KBM-7 (cell line): ENCODE data around the gene TNFRSF14.
A peak's percentile ranks its signal among the peaks of the same experiment; 100 is the strongest.
"Not testable (repeated sequence)": the region's sequence is repeated elsewhere in the genome, so short reads cannot be mapped to it uniquely, and the experiment has no call there.

ENCODE experiments used
- DNase-seq: peaks from one replicate; pipeline ENCODE4 v3.0.0-alpha.2; 2015
- in situ Hi-C: fragments of 300-500 bp; cut with MboI; formaldehyde crosslinking; loops from 2 replicates; pipeline ENCODE4 v1.14.3; 2020; ENCODE audit warnings: low sequenced_read_pairs, low pct_unique_long_range_greater_than_20kb, mixed read lengths

Gene TNFRSF14

GRCh38 chr1:2561898-2562895 is 6.0 kb downstream of the TNFRSF14 start:
- peak; percentile 19 for DNase-seq
- in situ Hi-C loops, result no loop called here

DNA sequence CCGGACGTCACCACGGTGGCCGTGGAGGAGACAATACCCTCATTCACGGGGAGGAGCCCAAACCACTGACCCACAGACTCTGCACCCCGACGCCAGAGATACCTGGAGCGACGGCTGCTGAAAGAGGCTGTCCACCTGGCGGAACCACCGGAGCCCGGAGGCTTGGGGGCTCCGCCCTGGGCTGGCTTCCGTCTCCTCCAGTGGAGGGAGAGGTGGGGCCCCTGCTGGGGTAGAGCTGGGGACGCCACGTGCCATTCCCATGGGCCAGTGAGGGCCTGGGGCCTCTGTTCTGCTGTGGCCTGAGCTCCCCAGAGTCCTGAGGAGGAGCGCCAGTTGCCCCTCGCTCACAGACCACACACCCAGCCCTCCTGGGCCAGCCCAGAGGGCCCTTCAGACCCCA is 7.0 kb downstream of the TNFRSF14 start:
- DNase-seq, result no peak
- in situ Hi-C loops, result no loop called here

GRCh38 chr1:2564006-2564814 is 8.0 kb downstream of the TNFRSF14 start:
- DNase-seq, result no peak
- in situ Hi-C loops, result no loop called here

DNA sequence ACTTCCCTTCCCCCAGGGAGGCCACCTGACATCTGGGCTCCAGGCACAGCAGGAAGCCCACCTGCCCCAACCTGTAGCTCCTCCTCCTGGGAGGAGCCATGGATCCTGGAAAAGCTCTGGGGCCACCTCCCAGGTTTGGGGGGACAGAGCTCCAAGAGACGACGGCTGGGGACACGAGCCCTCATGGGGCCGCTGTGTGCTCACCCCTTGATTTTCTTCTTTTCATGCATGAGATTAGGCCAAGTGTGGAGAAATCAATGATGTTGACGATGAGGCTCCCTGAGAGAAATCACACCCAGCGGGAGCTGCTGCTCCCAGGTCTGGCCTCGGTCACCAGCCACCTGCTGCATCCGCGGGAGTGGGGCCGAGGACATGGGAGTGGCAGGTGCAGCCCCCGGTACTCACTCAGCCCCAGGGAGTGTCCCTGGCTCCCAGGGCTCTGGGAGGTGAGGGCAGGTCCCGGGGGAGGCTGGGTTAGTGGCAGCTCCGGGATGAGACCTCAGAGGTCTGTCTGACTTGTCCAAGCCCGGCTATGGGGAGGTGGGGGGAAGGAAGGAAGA is 8.7 kb downstream of the TNFRSF14 start:
- in situ Hi-C loops, result no loop called here

GRCh38 chr1:2566101-2567045 is 10.2 kb downstream of the TNFRSF14 start:
- in situ Hi-C loops, result no loop called here
- no peak for DNase-seq

More for the DNA sequence above, 8.7 kb downstream of the TNFRSF14 start:
- no peak for DNase-seq

DNA sequence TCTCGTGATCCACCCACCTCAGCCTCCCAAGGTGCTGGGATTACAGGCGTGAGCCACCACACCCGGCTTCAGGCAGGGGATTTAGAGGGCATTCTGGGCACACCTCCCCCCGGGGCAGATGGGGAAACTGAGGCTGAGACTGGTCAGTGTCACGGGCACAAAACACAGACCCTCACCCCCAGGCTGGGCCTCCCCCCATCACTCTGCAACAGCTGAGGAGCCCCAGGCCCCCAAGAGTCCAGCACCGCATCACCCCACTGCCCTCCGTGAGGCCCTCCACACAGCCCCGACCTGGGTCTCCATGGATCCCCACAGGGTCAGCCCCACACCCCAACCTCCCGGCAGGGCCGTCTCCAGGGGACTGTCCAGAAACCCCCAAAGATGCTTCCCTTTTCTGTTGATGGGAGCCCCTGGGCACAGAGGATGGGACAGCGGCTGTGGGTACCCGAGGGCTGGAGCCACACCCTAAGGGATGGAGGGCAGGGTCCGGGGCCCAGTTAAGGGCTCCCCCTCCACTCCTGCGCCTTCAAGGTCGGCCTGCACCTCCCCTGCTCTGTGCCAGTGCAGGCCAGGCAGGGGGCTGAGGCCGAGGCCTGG is 11.0 kb downstream of the TNFRSF14 start:
- no peak for DNase-seq
- in situ Hi-C loops, result no loop called here

- in situ Hi-C loops, DNase-seq: not testable (repeated sequence)
Measured at GRCh38 chr1:2568187-2568816, 12.1 kb downstream of the TNFRSF14 start.

- in situ Hi-C loops, result no loop called here
- DNase-seq, result no peak
Measured at GRCh38 chr1:2569060-2569459, 12.9 kb downstream of the TNFRSF14 start.

- DNase-seq, in situ Hi-C loops: not testable (repeated sequence)
Measured at GRCh38 chr1:2569703-2570102, 13.5 kb downstream of the TNFRSF14 start.

DNA sequence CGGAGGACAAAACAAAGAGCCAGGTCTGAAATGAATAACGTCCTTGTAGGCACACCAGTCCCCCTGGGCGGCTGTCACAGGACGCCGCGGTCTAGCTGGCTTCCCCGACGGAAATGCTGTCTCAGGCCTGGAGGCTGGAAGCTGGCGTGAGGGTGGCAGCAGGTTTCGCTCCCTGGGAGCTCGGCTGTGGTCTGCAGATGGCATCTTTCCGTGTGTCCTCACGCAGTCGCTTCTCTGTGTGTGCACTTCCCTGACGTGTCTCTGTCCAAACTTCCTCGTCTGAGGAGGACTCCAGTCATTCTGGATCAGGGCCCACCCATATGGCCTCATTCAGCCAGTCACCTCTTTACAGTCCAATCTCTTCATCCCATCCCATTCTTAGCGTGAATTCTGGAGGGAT is 14.2 kb downstream of the TNFRSF14 start:
- in situ Hi-C loops, result no loop called here
- no peak for DNase-seq

GRCh38 chr1:2571348-2571747 is 15.2 kb downstream of the TNFRSF14 start:
- in situ Hi-C loops, result no loop called here
- DNase-seq, result no peak

- no peak for DNase-seq
- in situ Hi-C loops, result no loop called here
Measured at GRCh38 chr1:2573250-2573920, 17.2 kb downstream of the TNFRSF14 start.

GRCh38 chr1:2574350-2574749 is 18.2 kb downstream of the TNFRSF14 start:
- in situ Hi-C loops, result no loop called here
- DNase-seq, result no peak

DNA sequence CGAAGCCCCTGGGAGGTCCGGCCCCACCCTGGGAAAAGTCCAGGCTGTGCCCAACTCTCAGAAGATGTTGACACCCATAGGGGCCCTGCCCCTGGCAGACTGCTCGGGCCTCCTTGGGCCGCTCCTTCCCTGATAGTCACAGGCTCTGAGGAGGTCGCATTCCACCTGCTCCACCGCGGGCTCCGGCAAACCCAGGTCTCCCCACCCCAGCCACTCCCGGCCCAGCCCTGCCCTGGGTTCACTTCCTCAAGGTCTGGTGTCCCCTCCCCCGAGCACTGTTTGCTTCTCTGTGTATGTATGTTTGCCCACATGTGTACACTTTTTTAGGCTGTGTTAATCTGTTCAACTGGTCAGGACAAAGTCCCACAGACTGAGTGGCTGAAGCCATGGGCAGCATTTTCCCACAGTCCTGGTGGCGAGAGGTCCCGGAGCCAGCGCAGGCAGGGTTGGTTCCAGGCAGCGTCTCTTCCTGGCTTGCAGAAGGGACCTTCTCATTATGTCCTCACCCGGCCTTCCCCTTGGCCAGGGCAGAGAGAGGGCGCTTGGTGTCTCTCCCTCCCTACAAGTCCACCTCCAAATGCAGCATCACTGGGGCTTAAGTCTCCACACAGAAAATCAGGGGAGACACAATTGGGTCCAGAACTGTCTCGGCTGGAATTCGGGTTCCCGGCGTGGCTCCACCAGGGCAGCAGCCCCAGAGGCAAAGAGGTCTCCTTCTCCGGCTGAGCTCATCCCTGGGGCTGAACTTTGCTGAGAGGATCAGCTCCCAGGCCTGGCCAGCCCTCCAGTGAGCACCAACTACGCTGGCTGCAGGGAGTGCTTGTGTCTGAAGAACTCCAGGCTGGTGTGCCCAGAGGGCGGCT is 19.9 kb downstream of the TNFRSF14 start:
- in situ Hi-C loops, result loop anchor here (25.0 kb wide), 1 partner anchor 211 kb away; no protein-coding TSS in a partner anchor
- DNase-seq, result no peak

DNA sequence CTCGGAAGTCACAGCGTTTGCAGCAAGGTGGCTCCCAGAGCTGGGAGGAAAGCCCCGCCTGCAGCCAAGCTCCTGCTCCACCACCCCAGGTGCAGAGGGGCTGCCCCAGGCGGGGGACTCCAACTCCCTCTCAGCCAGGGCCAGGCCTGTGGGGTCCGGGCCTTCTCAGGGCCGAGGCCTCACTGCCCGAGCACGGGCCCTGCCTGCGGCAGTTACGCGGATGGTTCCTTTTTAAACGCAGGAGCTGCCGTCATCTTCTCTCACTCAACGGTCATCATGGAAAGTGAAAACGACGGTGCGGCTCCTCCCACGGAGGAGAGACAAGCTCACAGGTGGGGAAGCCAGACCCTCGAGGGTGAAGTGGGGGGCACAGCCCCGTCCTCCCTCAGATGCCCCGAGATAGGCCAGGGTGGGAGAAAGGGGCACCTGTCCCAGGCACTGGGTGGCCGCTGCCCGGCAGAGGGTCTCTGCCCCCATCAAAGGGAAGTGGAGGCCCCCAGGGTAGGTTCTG is 21.4 kb downstream of the TNFRSF14 start:
- DNase-seq, result not testable (repeated sequence)
- in situ Hi-C loops, result loop anchor here (25.0 kb wide), 1 partner anchor 210 kb away; no protein-coding TSS in a partner anchor

DNA sequence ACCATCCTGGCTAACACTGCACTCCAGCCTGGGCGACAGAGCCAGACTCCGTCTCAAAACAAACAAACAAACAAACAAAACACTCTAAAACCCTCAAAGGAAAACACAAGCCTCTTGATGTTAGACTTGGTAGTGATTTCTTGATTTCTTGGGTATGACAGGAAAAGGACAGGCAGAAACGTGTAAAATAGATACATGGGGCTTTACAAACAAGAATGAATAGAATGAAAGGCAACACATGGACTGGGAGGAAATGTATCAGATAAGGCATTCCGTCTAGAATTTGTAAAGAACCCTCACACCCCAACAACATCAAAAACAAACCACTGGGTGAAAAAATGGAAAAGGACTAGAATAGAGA is 22.6 kb downstream of the TNFRSF14 start:
- in situ Hi-C loops, result loop anchor here (25.0 kb wide), 1 partner anchor 209 kb away; no protein-coding TSS in a partner anchor
- DNase-seq, result no peak
